ENCODE data around the gene PLEKHG4B.
"Not testable (repeated sequence)": the region's sequence is repeated elsewhere in the genome, so short reads cannot be mapped to it uniquely, and the experiment has no call there.

PLEKHG4B gene

DNA sequence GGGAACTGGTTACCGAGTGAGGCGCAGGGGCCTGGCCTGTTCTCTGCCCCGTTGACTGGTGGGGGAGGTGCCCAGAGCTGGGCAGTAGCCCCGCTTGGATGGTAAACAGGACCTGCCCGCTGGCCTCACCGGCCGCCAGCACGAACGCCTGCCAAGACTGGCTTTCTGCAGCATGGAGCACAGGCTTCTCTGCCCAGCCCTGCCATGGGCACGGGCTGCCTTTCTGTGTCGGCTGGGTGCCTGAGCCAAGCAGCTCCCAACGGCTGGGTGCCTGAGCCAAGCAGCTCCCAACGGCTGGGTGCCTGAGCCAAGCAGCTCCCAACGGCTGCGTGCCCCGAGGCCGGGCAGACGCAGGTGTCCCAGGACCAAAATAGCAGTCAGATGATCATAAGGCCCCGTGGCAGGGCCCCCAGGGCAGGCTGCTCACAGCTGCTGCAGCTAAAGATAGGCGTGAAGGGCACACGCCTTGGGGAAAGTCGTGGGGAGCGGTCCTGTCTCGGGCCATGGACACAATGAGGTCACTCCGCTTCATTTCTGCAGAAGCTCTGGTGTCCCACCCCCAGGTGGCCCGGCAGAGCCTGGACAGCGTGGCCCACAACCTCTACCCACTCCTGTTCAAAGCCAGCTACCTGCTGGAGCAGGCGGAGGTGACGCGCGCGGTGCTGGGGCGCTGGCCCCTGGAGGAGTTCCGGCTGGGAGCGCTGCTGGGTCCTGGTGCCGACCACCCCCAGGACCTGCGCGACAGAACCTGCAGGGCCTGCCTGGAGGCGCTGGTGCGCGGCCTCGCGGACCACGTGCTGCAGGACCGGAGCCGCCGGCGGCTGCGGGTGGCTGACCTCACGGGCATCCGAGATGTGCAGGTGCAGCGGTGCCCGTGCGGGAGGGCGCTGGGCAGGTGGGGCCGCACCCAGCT is 99.3 kb downstream of the PLEKHG4B start, which contains the start of gene LRRC14B:
TSS of gene LRRC14B (plus strand) at position 460 of the 913 bp plus-strand sequence. CDS start at position 504, 44 bp downstream.
- no peak for DNase-seq

GRCh38 chr5:191949-192690 is 100.2 kb downstream of the PLEKHG4B start:
- no peak for DNase-seq

- DNase-seq: no peak
These were observed 100.7 kb downstream of the PLEKHG4B start for GRCh38 chr5:192691-192969.

DNA sequence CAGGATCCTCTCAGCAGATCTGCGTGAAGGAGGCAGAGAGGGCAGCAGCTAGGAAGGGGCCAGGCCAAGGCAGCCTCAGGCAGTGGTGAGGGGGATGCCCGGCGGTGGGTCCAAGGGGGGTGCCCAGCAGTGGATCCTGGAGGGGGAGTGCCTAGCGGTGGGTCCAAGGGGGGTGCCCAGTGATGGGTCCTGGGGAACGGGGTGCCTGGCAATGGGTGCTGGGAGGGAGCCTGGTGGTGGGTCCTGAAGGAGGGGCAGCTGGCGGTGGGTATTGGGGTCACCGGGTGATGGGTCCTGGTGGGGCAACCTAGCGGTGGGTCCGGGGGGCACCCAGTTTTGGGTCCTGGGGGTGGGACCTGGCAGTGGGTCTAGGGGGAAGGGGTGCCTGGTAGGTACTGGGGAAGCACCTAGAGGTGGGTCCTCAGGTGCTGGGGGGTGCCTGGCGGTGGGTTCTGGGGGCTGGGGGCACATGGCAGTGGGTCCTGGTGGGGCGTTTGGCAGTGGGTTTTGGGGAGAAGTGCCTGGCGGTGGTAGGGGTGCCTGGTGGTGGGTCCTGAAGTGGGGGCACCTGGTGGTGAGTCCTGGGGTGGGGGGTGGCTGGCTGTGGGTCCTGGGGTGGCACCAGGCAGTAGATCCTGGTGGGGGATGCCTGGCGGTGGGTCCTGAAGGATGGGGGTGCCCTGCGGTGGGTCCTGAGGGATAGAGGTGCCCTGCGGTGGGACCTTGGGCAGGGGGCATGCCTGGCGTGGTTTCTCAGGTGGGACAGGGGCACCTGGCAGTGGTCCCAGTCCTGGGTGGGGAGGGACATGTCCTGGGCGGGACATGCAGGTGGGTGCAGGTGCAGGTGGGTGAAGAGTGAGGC is 101.2 kb downstream of the PLEKHG4B start:
- DNase-seq: no peak

DNA sequence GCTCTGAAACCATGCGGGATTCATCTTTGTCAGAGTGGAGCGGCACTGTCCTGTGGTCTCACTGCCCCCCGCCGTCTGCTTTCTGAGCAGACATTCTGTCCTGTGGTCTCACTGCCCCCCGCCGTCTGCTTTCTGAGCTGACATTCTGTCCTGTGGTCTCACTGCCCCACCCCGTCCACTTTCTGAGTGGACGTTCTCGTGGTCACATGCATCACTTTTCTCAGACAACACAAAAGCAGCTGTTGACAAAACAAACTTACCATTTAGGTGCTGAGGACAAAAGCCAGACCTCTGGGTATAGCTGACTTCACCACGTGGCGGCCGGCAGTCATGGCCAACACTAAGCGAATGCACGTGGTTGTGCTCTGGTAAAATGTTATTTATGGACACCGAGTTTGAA is 102.1 kb downstream of the PLEKHG4B start:
- DNase-seq: no peak

DNA sequence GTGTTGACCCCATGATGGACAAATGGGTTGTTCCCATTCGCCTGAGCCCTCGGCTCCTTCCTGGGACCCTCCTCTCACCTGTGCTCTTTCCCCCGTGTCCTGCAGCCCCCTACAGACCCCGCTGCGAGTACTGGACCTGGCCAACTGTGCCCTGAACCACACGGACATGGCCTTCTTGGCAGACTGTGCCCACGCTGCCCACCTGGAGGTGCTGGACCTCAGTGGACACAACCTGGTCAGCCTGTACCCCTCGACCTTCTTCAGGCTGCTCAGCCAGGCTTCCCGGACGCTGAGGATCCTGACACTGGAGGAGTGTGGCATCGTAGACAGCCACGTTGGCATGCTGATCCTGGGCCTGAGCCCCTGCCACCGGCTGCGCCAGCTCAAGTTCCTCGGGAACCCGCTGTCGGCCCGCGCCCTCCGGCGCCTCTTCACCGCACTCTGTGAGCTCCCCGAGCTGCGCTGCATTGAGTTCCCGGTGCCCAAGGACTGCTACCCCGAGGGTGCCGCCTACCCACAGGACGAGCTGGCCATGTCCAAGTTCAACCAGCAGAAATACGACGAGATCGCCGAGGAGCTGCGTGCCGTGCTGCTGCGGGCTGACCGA is 102.7 kb downstream of the PLEKHG4B start:
- DNase-seq: no peak

GRCh38 chr5:195401-196160 is 103.6 kb downstream of the PLEKHG4B start:
- no peak for DNase-seq

DNA sequence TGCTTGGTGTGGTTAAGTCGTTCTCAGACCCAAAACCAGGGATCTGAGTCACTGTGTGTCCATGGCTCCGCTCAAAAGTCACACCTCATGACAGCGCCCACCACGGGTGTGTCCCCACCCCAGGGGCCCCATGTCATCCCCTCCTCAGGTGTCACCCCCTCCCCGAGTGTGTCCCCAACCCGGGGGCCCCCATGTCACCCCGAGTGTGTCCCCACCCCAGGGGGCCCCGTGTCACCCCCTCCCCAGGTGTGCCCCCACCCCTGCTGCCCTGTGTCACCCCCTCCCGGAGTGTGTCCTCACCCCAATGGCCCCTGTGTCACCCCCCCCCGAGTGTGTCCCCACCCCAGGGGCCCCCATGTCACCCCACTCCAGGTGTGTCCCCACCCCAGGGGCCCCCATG is 104.4 kb downstream of the PLEKHG4B start:
- DNase-seq: no peak

DNA sequence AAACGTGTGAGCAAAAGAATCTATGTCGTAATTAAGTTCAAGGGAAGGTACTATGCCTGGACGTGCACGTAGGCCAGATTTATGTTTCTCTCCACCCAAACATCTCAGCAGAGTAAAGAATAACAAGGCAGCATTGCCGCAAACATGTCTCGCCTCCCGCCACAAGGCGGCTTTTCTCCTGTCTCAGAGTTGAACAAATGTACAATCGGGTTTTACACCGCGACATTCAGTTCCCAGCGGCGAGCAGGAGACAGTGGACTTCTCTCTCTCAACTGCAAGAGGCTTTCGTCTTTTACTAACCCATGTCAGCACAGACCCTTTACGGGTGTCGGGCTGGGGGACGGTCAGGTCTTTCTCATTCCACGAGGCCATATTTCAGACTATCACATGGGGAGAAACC is 105.1 kb downstream of the PLEKHG4B start:
- not testable (repeated sequence) for DNase-seq

GRCh38 chr5:197892-198489 is 106.0 kb downstream of the PLEKHG4B start:
- no peak for DNase-seq

DNA sequence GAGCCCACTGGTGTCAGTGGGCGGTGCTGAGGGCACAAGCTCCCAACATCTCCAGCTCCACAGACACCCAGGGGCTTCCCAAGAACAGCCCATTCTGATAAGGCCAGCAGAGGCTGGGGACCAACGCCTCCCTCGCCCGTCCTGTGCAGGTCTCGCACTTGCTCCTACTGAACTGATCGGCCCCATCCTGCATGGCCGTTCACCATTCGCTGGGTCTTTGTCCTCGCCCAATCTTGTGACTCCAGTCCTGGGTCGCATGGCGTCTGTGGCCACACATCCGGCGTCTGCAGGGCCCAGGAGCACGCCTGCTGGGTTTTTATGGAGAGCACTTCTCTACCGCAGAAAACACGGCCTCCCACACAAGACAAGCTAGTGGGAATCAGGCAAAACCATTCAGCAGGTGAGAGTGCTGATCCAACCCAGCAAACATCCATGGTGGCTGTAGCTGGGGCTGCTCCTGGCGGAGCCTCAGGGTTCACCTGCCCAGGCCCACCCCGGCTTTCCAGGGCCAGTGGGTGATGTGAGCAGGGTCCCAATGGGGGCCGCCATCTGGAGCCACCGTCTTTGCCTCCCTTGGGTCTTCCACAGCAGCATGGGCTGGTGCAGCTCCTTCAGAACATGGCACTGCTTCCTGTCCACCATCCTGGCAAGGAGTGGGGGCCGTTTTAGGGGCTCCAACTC is 106.7 kb downstream of the PLEKHG4B start:
- DNase-seq: no peak

- no peak for DNase-seq
These were observed 107.4 kb downstream of the PLEKHG4B start for GRCh38 chr5:199197-199949.

DNA sequence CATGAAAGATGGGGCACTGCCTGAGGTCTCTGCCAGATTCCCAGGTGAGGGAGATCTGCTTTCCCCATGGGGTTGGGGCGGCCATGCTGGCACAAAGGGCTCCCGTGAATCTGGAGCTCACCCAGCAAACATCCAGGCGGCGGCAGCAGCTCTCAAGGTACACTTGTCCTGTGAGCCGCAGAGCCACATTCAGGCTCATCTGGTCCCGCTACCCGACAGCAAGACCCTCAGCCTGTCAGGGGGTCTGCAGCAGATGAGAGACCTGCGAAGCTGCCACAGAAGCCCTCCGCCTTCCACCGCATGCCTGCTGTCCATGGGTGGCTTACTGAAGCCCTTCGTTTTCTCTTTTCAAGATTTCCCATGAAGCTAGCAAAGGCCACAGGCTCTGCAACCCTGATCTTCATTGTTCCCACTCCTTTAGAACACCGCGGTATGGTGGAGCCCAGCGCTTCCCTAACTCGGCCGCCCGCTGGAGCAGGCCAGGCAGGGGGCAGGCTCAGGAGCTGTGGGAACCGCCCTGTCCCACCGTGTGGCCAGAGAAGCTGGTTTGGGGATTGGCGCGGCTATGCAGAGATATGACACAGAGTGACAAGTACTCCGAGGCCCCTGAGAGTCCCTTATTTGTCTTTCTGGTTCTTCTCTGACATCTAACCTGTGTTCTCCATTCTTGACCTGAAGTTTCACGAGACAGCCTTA is 108.1 kb downstream of the PLEKHG4B start:
- DNase-seq: no peak

DNA sequence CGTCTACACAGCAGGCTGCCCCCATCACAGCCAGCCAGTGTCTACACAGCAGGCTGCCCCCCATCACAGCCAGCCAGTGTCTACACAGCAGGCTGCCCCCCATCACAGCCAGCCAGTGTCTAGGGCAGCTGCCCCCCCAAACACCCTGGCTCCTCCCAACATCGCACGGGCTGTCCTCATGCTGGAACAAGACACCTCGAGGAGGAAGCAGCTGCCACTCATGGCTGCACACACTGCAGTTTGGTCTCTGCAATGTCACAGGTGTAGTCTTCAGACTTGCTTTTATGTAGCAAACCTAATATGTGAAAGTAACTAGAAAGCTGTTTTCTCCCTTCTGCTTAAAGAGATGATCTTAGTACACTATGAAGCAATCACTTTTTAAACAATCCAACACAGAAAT is 109.0 kb downstream of the PLEKHG4B start:
- DNase-seq: no peak

DNA sequence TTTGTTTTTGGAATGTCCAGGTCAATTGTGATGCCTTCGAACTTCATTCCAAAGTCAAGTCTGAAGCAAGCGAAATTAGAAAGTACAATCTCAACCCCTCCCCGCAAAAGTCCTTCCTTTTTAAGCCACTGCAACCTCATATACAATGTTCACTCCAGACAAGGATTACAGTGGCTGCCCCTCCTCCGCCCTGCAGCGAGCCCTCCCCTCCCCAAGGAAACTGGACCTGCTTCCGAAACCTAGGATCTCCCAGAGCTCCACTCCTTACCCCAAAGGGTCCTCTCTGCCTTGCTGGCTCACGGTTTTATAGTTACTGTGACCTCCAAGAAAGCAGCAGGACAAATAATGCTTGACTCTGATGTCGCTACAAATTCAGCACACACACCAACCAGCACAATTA is 109.7 kb downstream of the PLEKHG4B start:
- DNase-seq: no peak

- no peak for DNase-seq
These were observed 111.4 kb downstream of the PLEKHG4B start for GRCh38 chr5:203246-203930.

GRCh38 chr5:204001-204400 is 112.0 kb downstream of the PLEKHG4B start:
- DNase-seq: no peak

- DNase-seq: no peak
These were observed 112.5 kb downstream of the PLEKHG4B start for GRCh38 chr5:204462-204861.

All from DMS153 (cell line).